Skin of body (tissue), 1 donor: ENCODE measurements around the gene OR10Z1. TPM values are rescaled to one million over a fixed set of nuclear protein-coding genes. Genes with fewer than 3 reads are reported as not detected.

Experiments
- total RNA-seq: library from RNA; depleted of rRNA; stranded (reverse); fragments of >200 nt; gene quantifications from one replicate; pipeline ENCODE4 v1.2.3, GENCODE V29; 2014

Gene OR10Z1
- total RNA-seq, 1 donor from 2014 or later = not detected

Other genes with a start within 250 kb of the OR10Z1 start
- gene OR10T2, start 205.8 kb upstream of the OR10Z1 start, total RNA-seq = not detected
- not detected for gene OR10K2, start 179.0 kb upstream of the OR10Z1 start, total RNA-seq
- not detected for gene OR10K1, start 143.4 kb upstream of the OR10Z1 start, total RNA-seq
- gene OR10R2, start 133.0 kb upstream of the OR10Z1 start, total RNA-seq = not detected
- not detected for gene OR6Y1, start 50.9 kb upstream of the OR10Z1 start, total RNA-seq
- not detected for gene OR6P1, start 34.7 kb upstream of the OR10Z1 start, total RNA-seq
- gene OR10X1, start 25.4 kb upstream of the OR10Z1 start, total RNA-seq = not detected
- gene SPTA1, start 81.4 kb downstream of the OR10Z1 start, total RNA-seq = 10.6 TPM
- not detected for gene OR6K2, start 95.4 kb downstream of the OR10Z1 start, total RNA-seq
- not detected for gene OR6K3, start 115.5 kb downstream of the OR10Z1 start, total RNA-seq
- not detected for gene OR6K6, start 149.5 kb downstream of the OR10Z1 start, total RNA-seq
- not detected for gene OR6N1, start 166.9 kb downstream of the OR10Z1 start, total RNA-seq
- not detected for gene OR6N2, start 175.9 kb downstream of the OR10Z1 start, total RNA-seq
- 26.3 TPM for gene MNDA, start 226.1 kb downstream of the OR10Z1 start, total RNA-seq